ENCODE measurements around the gene HOMER2.

HOMER2 gene

GRCh38 chr15:82855286-82856100 lies 97.0 kb downstream of the HOMER2 start:
- no peak for DNase-seq

GRCh38 chr15:82854554-82854953 lies 98.0 kb downstream of the HOMER2 start:
- DNase-seq = no peak

GRCh38 chr15:82852941-82853561 lies 99.5 kb downstream of the HOMER2 start:
- DNase-seq = no peak

- no peak for DNase-seq
These were observed 100.5 kb downstream of the HOMER2 start for GRCh38 chr15:82851981-82852511.

GRCh38 chr15:82851306-82851850 lies 101.1 kb downstream of the HOMER2 start:
- DNase-seq = no peak

- no peak for DNase-seq
These were observed 101.8 kb downstream of the HOMER2 start for GRCh38 chr15:82850731-82851130.

- DNase-seq = peak; percentile 51
These were observed 102.7 kb downstream of the HOMER2 start for GRCh38 chr15:82849556-82850512.

GRCh38 chr15:82848241-82848993 lies 104.1 kb downstream of the HOMER2 start:
- DNase-seq = no peak

GRCh38 chr15:82847703-82848102 lies 104.8 kb downstream of the HOMER2 start:
- no peak for DNase-seq

- DNase-seq = no peak
These were observed 105.9 kb downstream of the HOMER2 start for GRCh38 chr15:82846621-82847020.

GRCh38 chr15:82845686-82846085 lies 106.8 kb downstream of the HOMER2 start:
- DNase-seq = no peak

GRCh38 chr15:82843566-82843965 lies 109.0 kb downstream of the HOMER2 start:
- no peak for DNase-seq

GRCh38 chr15:82840166-82840565 lies 112.4 kb downstream of the HOMER2 start:
- DNase-seq = no peak

- DNase-seq = no peak
These were observed 113.4 kb downstream of the HOMER2 start for GRCh38 chr15:82839136-82839535.

GRCh38 chr15:82838096-82838735 lies 114.3 kb downstream of the HOMER2 start:
- no peak for DNase-seq

- DNase-seq = no peak
These were observed 117.1 kb downstream of the HOMER2 start for GRCh38 chr15:82835391-82835917.

- DNase-seq = no peak
These were observed 119.2 kb downstream of the HOMER2 start for GRCh38 chr15:82833362-82833682.

GRCh38 chr15:82832601-82833361 lies 119.7 kb downstream of the HOMER2 start:
- DNase-seq = peak; percentile 38

GRCh38 chr15:82831894-82832600 lies 120.5 kb downstream of the HOMER2 start:
- DNase-seq = no peak

Data from stimulated activated CD4-positive, alpha-beta T cell treated with anti-CD3 and anti-CD28 coated beads, Interleukin-1b, Interleukin-23, amount 100 ng/mL, for 48 hours (primary cell).